Heart right ventricle (tissue), 16 donors: ENCODE data around the gene RAB40B. TPM values are rescaled to one million over a fixed set of nuclear protein-coding genes. Genes with fewer than 3 reads are reported as not detected.

Experiments used
- ATAC-seq, 8 donors: fragments of 200-7000 bp; cut with Tn5 transposase; one replicate each; pipeline ENCODE4 v1.9.1; 2020; ENCODE audit warnings: mild to moderate bottlenecking in 8 of 8, moderate library complexity in 8 of 8, moderate number of reproducible peaks in 1 of 8
- DNase-seq, 2 donors: peaks; one replicate each; pipeline ENCODE4 v3.0.0-alpha.2; 2020
- H3K27ac ChIP-seq, 10 donors: fragments of 200-600 bp; sonication (generic) in 2 of 10; one replicate each; pipeline versions ENCODE4 v1.5.0 to v1.8.0; 2020 to 2022; ENCODE audit warnings: mild to moderate bottlenecking in 3 of 10
- H3K27me3 ChIP-seq, 7 donors: fragments of 200-600 bp; one replicate each; pipeline ENCODE4 v1.8.0; 2021 to 2022; ENCODE audit warnings: mild to moderate bottlenecking in 2 of 7
- H3K36me3 ChIP-seq, 9 donors: fragments of 200-600 bp; sonication (generic) in 1 of 9; one replicate each; pipeline versions ENCODE4 v1.5.0 to v1.8.0; 2020 to 2022; ENCODE audit warnings: mild to moderate bottlenecking in 2 of 9
- H3K4me1 ChIP-seq, 9 donors: fragments of 200-600 bp; sonication (generic) in 1 of 9; one replicate each; pipeline versions ENCODE4 v1.5.0 to v1.8.0; 2020 to 2022; ENCODE audit warnings: mild to moderate bottlenecking in 4 of 9
- H3K4me3 ChIP-seq, 10 donors: fragments of 200-600 bp; sonication (generic) in 2 of 10; one replicate each; pipeline versions ENCODE4 v1.5.0 to v1.8.0; 2020 to 2022; ENCODE audit warnings: mild to moderate bottlenecking in 7 of 10, moderate library complexity in 2 of 10
- H3K9me3 ChIP-seq, 11 donors: fragments of 200-600 bp in 10 of 11; sonication (generic) in 2 of 11; one replicate each; pipeline versions ENCODE4 v1.5.0 to v1.8.0; 2013 to 2022; ENCODE audit warnings: mild to moderate bottlenecking in 2 of 11, control low read depth in 1 of 11, moderate library complexity in 1 of 11
- CTCF ChIP-seq, 9 donors: fragments of 200-600 bp; sonication (generic) in 2 of 9; IDR thresholded peaks; one replicate each; pipeline versions ENCODE4 v1.5.0 to v1.8.0; 2021 to 2022; ENCODE audit warnings: antibody characterized with exemption in 9 of 9, mild to moderate bottlenecking in 5 of 9, moderate library complexity in 1 of 9
- WGBS, 2 donors: extraction: QIAGEN DNeasy Blood & Tissue Kit; methylation state at CpG; one replicate each; pipeline ENCODE4 v1.1.7; 2013; ENCODE audit warnings: inconsistent platforms in 1 of 2; 5-methylcytosine and 5-hydroxymethylcytosine counted together
- intact Hi-C, 10 donors: fragments of 100-400 bp; cut with DNase I; formaldehyde crosslinking; loops; one replicate each; pipeline versions ENCODE4 v1.11.1 to v1.14.2; 2022
- polyA plus RNA-seq, 2 donors: library from polyadenylated mRNA; stranded (reverse); fragments of 200-250 nt; gene quantifications; one replicate each; pipeline ENCODE4 v1.2.3, GENCODE V29; 2013
- total RNA-seq, 10 donors: library from RNA; stranded (reverse); fragmentation: NEBNext Ultra II Directional in 3 of 10; extraction: Animal tissue kit (Norgen Biotek cat#: 25700) in 3 of 10; gene quantifications; one replicate each; pipeline versions ENCODE4 v1.2.1 to v1.2.4, GENCODE V29; 2021 to 2023
- donor health status: Arrhythmogenic right ventricular cardiomyopathy.
- donor health status: ischemic (EF 13 %, LVEDD 7.1; RV severe dilation, severe dysfunction).
- donor health status: healthy with polysubstance abuse.
- donor health status: DM: no; HTN: yes; CAD: no.
- donor health status: DM: no; HTN: no; CAD: no.
- donor health status: ischemic (EF 25% LVEDD 6.9; RV normal size, moderate dysfunction).
- donor health status: ischemic (EF 25% LVEDD 5.7; RV mildly dilated, moderate dysfunction).
- donor health status: healthy.
- donor health status: DM: yes; HTN: yes; CAD: no.
- donor health status: Ischemic cardiomyopathy.
- donor health status: ischemic (EF 35%, LVEDD 5.7; RV mildly dilated, moderate dysfunction).
- donor health status: nonischemic (EF 11% LVEDD 7.7; RV severe dilation, severe dysfunction).
- donor health status: DM: yes; HTN: yes; CAD: no.
- donor health status: PGD.
- donor health status: ischemic (EF 29% LVEDD 5.4; RV normal size, mild dysfunction).
- donor health status: nonischemic (EF 23%, LVEDD 6.1; RV moderate dilation, normal function).

Gene RAB40B
- total and polyA plus RNA-seq, 12 donors, result 8.0 to 42.4 (median 20.4) TPM

GRCh38 chr17:82704886-82705285 lies 6.4 kb upstream of the RAB40B start:
- no peak overlapping the region for H3K27ac ChIP-seq
- no peaks in the 10 kb centered on the region for H3K36me3 ChIP-seq
- intact Hi-C loops, result loop anchor here in 2 of 10 donors (10.0 kb wide), 1 partner anchor 50 kb away; no protein-coding TSS in a partner anchor
- H3K4me1 ChIP-seq, result no peaks in the 10 kb centered on the region
- no peaks in the 10 kb centered on the region for H3K9me3 ChIP-seq
- no peak for TF ChIP-seq CTCF (IDR thresholded peaks at IDR 0.05)
- no peak overlapping the region for H3K4me3 ChIP-seq
- DNase-seq, result no peak
- peaks cover 0 to 4% (median 0%) of the 10 kb centered on the region in 7 donors for H3K27me3 ChIP-seq
- WGBS, 2 donors, result 80% methylated on average over 13 of the region's 13 CpGs
- no peak for ATAC-seq

GRCh38 chr17:82703935-82704865 lies 5.7 kb upstream of the RAB40B start:
- Histone ChIP-seq H3K27ac (no peak overlapping the region), H3K9me3 (no peaks in the 10 kb centered on the region), H3K4me1 (peaks cover 0 to 6% (median 4%) of the 10 kb centered on the region in 9 donors), H3K4me3 (no peak overlapping the region), H3K36me3 (no peaks in the 10 kb centered on the region), H3K27me3 (peaks cover 0 to 3% (median 0%) of the 10 kb centered on the region in 7 donors)
- TF ChIP-seq CTCF (IDR thresholded peaks at IDR 0.05), result no peak
- DNase-seq (no peak), ATAC-seq (no peak)
- WGBS, 2 donors, result 73% methylated on average over 38 of the region's 38 CpGs
- intact Hi-C loops, result loop anchor here in 2 of 10 donors (10.0 kb wide), 1 partner anchor 49 kb away; no protein-coding TSS in a partner anchor

- H3K27me3 ChIP-seq, result peaks cover 0 to 3% (median 0%) of the 10 kb centered on the region in 7 donors
- H3K4me1 ChIP-seq, result peaks cover 0 to 9% (median 6%) of the 10 kb centered on the region in 9 donors
- intact Hi-C loops, result loop anchor here in 2 of 10 donors (10.0 kb wide), 1 partner anchor 48 kb away; no protein-coding TSS in a partner anchor
- WGBS, 2 donors, result 83 to 86% methylated on average over 26 of the region's 26 CpGs
- H3K4me3 ChIP-seq, result no peak overlapping the region
- H3K27ac ChIP-seq, result no peak overlapping the region
- ATAC-seq (no peak), DNase-seq (no peak)
- no peaks in the 10 kb centered on the region for H3K36me3 ChIP-seq
- TF ChIP-seq CTCF (IDR thresholded peaks at IDR 0.05), result no peak
- no peaks in the 10 kb centered on the region for H3K9me3 ChIP-seq
Observed at GRCh38 chr17:82703036-82703745, 4.7 kb upstream of the RAB40B start.

DNA sequence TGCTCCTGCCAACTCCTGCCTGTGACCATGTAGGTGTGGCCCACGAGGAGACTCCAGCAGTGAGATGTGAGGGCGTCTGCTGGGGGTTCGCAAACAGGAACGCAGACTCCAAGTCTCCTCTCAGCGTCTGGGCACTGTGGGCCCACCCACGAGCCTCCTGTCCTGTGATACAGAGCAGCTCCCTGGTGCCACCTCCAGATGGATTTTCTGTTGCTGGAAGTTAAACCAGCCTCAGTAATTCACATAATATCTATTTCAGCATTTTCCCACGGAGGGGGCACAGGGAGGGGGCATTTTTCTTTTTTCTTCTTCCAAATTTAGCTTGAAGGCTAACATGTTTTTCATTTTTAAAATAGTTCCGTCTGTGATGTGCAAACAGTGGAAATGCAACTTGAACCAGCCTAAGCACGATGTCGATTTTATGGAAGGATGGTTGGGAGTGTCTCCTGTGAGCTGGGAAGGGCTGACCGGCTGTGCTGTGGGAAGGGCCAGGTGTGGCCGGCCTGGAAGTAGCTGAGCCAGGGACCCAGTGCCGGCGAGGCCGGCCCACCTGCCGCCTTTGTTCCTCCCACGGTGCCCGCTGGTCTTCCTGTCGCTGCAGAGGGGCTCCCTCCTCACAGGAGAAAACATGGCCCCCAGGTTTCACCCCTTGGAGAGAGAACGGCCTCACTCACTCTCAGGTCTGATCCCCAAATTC lies 3.9 kb upstream of the RAB40B start:
- intact Hi-C loops, result loop anchor here in 2 of 10 donors (10.0 kb wide), 1 partner anchor 48 kb away; no protein-coding TSS in a partner anchor
- Histone ChIP-seq H3K27ac (no peak overlapping the region), H3K9me3 (no peaks in the 10 kb centered on the region), H3K27me3 (peaks cover 0 to 6% (median 0%) of the 10 kb centered on the region in 7 donors), H3K4me1 (peaks cover 1 to 13% (median 11%) of the 10 kb centered on the region in 9 donors), H3K36me3 (no peaks in the 10 kb centered on the region), H3K4me3 (no peak overlapping the region)
- no peak for TF ChIP-seq CTCF (IDR thresholded peaks at IDR 0.05)
- DNase-seq (no peak), ATAC-seq (no peak)
- 68 to 69% methylated on average over 20 of the region's 20 CpGs for WGBS, 2 donors
